HG03097 (cell line): ENCODE data around the gene TMEM217.
"Not testable (repeated sequence)": the region's sequence is repeated elsewhere in the genome, so short reads cannot be mapped to it uniquely, and the experiment has no call there.

Source experiments
- ATAC-seq: cut with Tn5 transposase; IDR thresholded peaks from one replicate; pipeline ENCODE4 v1.9.1; 2021; ENCODE audit not compliant: unreplicated experiment, low FRiP score

The TMEM217 gene

DNA sequence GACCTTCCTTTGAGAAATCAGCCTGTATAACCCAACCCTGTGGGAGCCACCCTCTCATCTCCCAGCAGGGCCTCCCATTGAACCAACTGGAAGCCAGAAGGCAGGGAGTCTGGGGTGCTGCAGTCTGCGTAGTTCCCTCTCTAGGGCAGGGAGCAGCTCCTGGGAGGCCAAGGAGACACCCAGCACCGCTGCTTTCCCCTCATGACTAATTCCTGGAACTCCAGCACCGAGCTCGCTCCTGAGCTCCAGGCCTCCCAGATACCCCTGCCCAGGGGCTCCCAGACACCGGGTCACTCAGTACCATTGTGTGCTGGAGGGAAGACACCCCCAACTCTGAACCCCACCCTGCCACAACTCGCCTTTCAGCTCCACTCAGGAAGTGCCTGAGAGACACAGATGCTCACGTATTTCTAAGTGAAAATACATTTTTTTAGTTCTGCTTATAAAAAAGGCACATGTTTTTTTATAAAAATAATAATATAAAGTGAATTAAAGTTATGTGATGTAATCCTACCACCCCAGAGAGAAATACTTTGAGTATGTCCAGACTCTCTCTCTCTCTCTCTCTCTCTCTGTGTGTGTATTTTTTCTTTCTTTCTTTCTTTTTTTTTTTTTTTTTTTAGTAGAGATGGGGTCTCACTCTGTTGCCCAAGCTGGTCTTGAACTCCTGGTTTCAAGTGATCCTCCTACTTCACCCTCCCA lies 70.5 kb downstream of the TMEM217 start:
- ATAC-seq = no peak

DNA sequence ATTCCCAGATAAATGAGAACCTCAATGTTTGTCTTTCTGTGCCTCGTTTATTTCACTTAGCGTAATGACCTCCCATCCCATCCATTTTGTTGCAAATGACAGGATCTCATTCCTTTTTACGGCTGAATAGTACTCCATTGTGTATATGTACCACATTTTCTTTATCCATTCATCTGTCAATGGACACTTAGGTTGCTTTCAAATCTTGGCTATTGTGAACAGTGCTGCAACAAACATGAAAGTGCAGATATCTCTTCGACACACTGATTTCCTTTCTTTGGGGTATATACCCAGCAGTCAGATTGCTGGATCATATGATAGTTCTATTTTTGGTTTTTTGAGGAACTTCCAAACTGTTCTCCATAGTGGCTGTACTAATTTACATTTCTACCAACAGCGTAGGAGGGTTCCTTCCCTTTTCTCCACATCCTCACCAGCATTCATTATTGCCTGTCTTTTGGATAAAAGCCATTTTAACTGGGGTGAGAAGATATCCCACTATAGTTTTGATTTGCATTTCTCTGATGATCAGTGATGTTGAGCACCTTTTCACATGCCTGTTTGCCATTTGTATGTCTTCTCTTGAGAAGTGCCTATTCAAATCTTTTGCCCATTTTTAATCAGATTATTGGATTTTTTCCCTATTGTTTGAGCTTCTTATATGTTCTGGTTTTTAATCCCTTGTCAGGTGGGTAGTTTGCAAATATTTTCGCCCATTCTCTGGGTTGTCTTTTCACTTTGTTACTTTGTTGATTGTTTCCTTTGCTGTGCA lies 71.8 kb downstream of the TMEM217 start:
- not testable (repeated sequence) for ATAC-seq

DNA sequence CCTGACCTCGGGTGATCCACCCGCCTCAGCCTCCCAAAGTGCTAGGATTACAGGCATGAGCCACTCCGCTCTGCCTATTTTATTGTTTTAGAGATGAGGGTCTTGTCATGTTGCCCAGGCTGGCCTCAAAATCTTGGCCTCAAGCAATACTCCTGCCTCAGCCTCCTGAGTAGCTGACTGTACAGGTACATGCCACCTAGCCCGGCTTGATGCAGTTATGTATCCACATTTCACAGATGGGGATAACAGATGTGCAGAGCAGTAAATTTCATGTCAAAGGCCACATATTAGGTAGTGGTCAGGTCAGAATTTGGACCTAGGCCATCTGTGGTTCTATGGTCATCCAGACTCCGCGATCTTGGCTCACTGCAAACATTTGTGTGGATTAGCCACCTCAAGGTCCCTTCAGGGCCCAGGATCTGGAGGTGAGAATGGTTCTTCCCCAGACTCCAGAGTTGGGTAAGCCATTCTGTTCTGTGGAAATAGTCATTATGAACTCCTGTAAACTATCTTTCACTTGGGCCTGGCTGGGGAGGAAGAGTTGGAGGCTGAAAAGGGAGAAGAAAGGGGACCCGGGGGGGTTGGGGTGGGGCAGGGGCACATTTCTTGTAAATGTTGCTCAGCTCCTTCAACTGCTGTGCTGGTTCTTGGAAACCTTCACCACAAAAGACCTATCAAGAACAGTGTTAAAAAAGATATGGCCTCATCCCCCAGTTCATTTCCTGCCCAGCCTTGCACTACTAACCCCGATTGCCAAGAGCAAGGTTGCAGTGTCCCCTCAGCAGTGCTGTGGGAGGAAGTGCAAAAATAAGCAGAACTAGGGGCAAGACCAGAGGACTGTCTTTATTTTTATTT lies 75.0 kb downstream of the TMEM217 start:
- no peak for ATAC-seq

DNA sequence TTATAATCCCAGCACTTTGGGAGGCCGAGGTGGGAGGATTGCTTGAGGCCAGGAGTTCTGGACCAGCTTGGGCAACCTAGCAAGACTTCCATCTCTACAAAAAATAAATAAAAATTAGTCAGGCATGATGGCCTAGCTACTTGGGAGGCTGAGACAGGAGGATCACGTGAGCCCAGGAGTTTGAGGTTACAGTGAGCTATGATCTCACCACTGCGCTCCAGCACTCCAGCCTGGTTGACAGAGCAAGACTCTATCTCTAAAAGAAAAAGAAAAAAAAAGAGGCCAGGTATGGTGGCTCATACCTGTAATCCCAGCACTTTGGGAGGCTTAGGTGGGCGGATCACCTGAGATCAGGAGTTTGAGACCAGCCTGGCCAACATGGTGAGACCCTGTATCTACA lies 77.3 kb downstream of the TMEM217 start:
- ATAC-seq = not testable (repeated sequence)

DNA sequence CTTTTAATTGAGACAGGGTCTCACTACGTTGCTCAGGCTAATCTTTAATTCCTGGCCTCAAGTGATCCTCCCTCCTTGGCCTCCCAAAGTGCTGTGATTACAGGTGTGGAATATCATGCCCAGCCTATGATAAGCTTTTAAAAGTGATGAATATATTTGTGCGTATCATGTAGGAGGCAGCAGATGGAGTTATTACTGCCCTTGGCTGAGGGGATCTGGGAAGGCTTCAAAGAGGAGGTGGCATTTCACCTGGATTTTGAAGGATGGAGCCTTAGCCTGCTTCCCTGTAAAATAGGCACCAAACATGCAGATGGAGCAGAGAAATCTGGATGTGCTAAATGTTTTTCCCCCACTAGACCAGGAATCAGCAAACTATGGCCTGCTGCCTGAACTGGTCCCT lies 77.9 kb downstream of the TMEM217 start:
- ATAC-seq = no peak

DNA sequence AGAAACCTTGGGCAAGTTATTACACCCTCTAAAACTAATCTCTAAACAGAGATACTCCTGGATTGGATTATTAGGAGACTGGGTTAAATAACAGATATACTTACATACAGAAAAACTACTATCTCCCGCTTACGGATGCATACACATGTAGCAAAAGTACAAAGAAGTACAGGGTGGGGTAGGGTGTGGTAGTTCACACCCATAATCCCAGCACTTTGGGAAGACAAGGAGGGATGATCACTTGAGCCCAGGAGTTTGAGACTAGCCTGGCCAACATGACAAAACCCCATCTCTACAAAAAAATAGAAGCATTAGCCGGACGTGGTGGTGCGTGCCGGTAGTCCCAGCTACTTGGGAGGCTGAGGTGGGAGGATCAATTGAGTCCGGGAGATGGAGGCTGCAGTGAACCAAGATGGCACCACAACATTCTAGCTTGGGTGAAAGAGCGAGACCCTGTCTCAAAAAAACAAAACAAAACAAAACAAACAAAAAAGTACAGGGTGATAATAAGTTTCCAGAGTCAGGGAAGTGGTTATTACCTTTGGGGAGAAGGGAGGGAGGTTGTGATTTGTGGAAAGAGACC lies 79.9 kb downstream of the TMEM217 start:
- ATAC-seq = no peak

DNA sequence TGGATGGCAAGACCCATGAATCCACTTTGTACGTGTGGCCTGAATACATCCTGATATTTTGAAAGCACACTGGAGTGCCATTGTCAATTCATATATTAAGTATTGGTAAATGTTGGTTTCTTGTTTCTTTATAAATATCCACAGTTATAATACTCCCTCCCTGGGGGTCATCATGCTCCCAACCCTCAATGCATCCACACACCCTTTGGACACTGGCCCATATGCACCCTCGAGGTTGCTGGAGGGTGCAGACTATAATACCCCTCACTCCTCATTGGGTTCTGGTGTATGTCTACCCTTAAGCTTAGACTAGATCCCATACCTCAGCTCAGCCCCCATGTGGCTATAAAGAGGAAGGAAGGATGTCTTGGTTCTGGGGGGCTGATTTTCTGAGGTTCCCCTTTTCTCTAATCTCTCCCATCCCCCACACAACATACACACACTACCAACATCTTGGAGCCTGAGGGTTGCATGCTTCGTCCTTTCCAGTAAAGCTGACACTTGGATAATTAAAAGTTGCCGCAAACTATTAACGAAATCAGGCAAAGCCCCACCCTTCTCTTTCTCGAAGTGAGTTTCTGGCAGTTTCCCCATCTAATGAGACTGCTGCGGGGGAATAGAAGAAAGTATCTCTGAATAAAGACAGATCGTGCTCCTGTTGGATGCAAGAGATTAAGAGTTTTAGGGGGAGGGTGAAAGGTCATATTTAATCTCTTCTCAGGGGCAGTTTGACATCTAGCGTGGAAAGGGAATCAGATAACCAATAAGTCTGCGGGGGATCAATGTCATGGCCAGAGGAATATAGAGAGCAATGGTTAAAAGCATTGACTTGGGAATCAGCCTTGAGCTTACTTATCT lies 80.6 kb downstream of the TMEM217 start:
- ATAC-seq = no peak

DNA sequence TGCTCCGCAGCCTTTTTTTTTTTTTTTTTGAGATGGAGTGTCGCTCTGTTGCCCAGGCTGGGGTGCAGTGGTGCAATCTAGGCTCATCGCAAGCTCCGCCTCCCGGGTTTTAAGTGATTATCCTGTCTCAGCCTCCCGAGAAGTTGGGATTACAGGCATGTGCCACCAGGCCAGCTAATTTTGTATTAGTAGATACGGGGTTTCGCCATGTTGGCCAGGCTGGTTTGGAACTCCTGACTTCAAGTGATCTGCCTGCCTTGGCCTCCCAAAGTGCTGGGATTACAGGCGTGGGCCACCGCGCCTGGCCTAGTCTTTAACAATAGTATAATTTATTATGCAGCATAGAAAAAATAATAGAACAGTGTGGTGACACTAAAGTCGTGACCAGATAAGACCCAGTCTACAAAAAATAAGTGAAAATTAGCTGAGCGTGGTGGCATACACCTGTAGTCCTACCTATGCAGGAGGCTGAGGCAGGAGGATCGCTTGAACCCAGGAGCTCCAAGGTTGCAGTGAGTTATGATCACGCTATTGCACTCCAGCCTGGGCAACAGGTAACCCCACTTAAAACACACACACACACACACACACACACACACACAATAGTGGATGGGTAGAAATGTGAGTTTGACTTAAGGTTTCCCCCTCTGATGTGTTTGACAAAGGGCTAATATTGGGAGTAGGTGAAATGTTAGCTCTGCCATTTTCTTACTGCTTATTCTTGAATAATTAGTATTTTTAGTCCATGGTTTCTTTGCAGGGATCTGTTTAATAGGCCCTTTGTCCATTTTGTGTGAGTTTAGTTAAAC lies 81.5 kb downstream of the TMEM217 start:
- ATAC-seq = no peak

DNA sequence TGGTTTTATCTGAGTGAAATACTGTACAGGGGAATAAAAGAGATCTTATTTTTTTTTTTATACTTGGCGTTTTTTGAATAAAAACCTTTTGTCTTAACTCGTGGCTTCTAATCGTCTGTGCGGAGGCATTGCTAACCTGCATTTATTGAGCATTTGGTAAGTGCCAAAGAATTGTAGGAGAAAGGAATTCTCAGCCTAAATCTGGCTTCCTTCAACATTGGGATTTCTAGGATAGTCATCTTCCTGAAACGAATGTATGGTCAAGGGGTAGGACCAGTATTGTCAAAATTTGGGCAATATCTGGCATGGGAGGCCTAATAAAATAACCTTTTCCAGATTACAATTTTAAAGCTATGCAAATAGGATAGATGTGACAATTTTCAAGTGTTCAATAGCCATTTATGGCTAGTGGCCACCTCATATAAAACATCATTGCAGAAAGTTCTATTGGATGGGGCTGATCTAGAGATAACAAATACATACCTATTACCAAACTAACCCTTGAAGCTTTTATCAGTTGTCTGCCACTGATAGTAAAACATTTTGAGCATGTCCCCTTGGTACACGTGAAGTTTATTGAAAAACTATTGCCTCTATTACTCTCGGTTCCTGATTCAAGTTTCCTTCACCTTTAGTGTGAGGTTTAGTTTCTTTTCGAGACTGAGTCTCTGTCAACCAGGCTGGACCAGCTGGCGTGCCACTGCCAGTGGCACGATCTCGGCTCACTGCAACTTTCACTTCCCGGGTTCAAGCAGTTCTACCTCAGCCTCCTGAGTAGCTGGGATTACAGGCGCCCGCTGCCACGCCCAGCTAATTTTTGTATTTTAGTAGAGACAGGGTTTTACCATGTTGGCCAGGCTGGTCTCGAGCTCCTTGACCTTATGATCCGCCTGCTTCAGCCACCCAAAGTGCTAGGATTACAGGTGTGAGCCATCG lies 82.3 kb downstream of the TMEM217 start:
- no peak for ATAC-seq

DNA sequence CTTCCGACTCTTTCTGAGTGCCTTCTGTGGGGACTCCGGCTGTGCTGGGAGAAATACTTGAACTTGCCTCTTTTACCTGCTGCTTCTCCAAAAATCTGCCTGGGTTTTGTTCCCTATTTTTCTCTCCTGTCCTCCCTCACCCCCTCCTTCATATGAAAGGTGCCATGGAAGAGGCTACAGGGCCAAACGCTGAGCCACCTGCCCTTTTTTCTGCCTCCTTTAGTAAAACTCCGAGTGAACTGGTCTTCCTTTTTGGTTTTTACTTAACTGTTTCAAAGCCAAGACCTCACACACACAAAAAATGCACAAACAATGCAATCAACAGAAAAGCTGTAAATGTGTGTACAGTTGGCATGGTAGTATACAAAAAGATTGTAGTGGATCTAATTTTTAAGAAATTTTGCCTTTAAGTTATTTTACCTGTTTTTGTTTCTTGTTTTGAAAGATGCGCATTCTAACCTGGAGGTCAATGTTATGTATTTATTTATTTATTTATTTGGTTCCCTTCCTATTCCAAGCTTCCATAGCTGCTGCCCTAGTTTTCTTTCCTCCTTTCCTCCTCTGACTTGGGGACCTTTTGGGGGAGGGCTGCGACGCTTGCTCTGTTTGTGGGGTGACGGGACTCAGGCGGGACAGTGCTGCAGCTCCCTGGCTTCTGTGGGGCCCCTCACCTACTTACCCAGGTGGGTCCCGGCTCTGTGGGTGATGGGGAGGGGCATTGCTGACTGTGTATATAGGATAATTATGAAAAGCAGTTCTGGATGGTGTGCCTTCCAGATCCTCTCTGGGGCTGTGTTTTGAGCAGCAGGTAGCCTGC lies 83.2 kb downstream of the TMEM217 start:
- no peak for ATAC-seq

DNA sequence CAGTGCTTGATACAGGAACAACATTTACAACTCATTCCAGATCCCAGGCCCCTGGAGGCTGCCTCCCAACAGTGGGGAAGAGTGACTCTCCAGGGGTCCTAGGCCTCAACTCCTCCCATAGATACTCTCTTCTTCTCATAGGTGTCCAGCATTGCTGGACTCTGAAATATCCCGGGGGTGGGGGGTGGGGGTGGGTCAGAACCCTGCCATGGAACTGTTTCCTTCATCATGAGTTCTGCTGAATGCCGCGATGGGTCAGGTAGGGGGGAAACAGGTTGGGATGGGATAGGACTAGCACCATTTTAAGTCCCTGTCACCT lies 83.8 kb downstream of the TMEM217 start:
- no peak for ATAC-seq

DNA sequence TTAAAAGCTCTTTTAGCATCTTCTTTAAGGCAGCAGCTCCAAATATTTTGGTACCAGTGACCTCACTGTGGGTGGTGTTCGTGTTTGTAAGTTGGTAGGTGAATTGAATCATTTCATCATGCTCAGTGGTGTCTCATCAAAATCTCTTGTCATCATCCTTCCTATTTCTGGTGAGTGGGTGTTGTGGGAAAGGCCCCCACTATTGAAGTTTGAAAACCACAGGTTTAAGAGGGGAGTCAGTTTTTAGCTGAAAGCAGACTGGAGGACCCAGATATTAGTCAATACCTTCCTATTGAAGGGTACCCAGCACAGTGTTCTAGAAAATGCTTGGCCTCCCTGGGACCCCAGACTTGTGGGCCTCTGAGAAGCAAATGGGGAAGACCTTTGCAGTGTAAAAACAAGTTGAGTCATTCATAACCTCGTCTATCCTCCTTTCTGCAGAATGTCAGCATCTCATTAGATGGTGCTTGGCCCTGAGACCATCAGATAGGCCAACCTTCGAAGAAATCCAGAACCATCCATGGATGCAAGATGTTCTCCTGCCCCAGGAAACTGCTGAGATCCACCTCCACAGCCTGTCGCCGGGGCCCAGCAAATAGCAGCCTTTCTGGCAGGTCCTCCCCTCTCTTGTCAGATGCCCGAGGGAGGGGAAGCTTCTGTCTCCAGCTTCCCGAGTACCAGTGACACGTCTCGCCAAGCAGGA lies 84.3 kb downstream of the TMEM217 start:
- no peak for ATAC-seq

DNA sequence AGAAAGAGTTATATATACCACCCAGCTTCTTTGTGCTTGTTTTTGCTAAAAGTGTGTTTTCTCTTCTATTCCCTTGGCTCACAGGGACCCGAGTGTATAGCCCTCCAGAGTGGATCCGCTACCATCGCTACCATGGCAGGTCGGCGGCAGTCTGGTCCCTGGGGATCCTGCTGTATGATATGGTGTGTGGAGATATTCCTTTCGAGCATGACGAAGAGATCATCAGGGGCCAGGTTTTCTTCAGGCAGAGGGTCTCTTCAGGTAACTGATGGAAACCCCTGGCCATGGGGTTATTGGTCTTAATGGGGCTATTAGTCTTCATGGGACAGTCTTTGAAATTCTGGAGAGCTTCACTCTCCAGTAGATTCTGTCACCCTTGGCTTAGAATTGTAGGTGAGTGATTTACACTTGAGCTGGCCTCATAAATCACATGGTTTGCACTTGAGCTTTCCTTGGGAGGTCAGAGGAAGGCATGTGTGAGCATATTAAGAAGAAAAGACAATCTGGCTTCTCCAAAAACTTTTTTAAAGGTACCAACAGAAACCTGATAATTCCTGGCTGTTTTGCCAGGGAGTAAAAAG lies 84.9 kb downstream of the TMEM217 start:
- no peak for ATAC-seq

DNA sequence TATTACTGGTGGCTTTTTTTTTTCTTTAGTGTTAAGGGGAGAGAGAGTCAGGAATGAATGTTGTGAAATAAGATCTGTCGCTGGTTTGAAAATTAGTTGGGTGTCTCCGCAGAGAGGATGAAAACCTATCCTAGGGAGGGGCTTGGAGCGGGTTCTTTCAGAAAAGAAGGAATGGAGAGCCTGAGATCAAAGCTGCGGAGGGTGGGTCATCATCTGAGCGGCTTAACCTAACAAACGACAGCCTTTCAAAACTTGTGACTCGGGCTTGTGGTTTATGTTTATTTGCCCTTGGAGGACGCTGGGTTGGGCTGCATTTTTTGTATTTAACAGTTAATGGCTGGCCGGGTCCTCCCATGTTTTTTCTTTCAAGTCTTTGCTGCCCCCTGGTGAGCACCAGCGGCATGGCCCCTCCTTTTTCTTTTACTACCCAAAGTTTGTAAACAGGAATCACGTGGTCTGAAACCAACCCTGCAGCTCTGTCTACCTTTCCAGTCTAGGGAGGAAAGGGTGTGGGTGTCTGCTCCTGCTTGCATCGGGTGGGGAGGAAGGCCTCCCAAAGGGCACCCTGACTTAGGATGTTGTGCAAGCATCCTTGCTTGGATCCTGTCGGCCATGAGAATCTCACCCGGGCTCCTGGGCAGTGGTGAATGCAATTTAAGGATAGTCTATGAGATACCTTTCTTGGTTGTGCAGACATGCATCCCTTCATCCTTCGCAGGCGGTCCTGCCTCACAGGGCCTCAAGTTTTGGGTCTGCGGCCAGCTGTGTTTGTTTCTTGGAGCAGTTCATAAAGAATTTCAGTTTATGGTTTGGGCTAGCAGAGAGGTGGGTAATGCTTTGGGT lies 85.8 kb downstream of the TMEM217 start:
- ATAC-seq = peak; percentile 28

DNA sequence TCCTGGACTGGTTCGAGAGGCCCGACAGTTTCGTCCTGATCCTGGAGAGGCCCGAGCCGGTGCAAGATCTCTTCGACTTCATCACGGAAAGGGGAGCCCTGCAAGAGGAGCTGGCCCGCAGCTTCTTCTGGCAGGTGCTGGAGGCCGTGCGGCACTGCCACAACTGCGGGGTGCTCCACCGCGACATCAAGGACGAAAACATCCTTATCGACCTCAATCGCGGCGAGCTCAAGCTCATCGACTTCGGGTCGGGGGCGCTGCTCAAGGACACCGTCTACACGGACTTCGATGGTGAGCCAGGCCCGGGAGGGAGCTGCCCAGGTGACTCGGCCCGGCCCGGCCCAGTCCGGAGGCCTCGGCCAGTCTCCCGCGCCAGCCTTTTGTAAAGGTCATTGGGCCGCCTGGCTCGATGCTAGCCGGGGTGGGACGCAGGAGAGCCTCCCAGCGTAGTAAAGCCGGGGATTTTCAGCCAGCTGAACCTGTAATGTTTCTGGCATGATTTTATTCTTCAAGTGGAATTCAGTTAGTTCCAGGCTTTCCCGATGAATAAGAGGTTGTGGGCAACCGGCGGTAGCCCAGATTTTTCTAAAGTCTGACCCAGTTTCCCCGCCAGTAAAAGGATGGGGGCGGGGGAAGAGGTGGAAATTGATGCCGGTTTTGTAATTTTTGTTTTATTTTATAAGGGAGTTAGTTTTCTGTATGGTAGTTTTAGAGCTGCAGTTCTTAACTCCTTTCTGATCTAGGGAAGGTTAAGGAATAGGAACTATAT lies 86.6 kb downstream of the TMEM217 start:
- no peak for ATAC-seq
